Cortex of kidney (tissue), 1 donor: ENCODE measurements around the gene FADS3.

Experiments used
- DNase-seq: peaks from one replicate; lab custom pipeline; 2025; lab: John Stamatoyannopoulos, UW

FADS3 gene

GRCh38 chr11:61879152-61879551, 12.2 kb downstream of the FADS3 start:
- DNase-seq, result no peak

- DNase-seq, result no peak
Observed at GRCh38 chr11:61875698-61876097, 15.6 kb downstream of the FADS3 start.

GRCh38 chr11:61874853-61875252, 16.5 kb downstream of the FADS3 start:
- DNase-seq, result no peak

GRCh38 chr11:61874377-61874809, 17.0 kb downstream of the FADS3 start:
- DNase-seq, result no peak

GRCh38 chr11:61873588-61874376, 17.6 kb downstream of the FADS3 start:
- no peak for DNase-seq

- DNase-seq, result no peak
Observed at GRCh38 chr11:61872935-61873565, 18.3 kb downstream of the FADS3 start.

GRCh38 chr11:61871158-61871597, 20.2 kb downstream of the FADS3 start:
- no peak for DNase-seq

GRCh38 chr11:61870541-61871031, 20.8 kb downstream of the FADS3 start:
- DNase-seq, result no peak

GRCh38 chr11:61869708-61870451, 21.5 kb downstream of the FADS3 start:
- no peak for DNase-seq

- no peak for DNase-seq
Observed at GRCh38 chr11:61869429-61869707, 22.0 kb downstream of the FADS3 start.

- no peak for DNase-seq
Observed at GRCh38 chr11:61868571-61869428, 22.5 kb downstream of the FADS3 start.

- DNase-seq, result no peak
Observed at GRCh38 chr11:61866958-61867343, 24.4 kb downstream of the FADS3 start.

GRCh38 chr11:61866231-61866957, 25.0 kb downstream of the FADS3 start:
- no peak for DNase-seq

GRCh38 chr11:61864814-61865775, 26.2 kb downstream of the FADS3 start:
- DNase-seq, result no peak

- DNase-seq, result no peak
Observed at GRCh38 chr11:61863548-61864081, 27.7 kb downstream of the FADS3 start.

- no peak for DNase-seq
Observed at GRCh38 chr11:61862714-61863547, 28.4 kb downstream of the FADS3 start.

GRCh38 chr11:61861634-61862033, 29.7 kb downstream of the FADS3 start:
- no peak for DNase-seq

- no peak for DNase-seq
Observed at GRCh38 chr11:61860054-61860903, 31.1 kb downstream of the FADS3 start.
